HG03135 (cell line): ENCODE results near the gene PTH1R.

ENCODE experiments used
- ATAC-seq: cut with Tn5 transposase; IDR thresholded peaks from one replicate; pipeline ENCODE4 v1.9.1; 2021; ENCODE audit warnings: mild to moderate bottlenecking, moderate library complexity; ENCODE audit not compliant: unreplicated experiment

Gene PTH1R

GRCh38 chr3:46881596-46882376, 4.3 kb downstream of the PTH1R start:
- ATAC-seq = no peak

DNA sequence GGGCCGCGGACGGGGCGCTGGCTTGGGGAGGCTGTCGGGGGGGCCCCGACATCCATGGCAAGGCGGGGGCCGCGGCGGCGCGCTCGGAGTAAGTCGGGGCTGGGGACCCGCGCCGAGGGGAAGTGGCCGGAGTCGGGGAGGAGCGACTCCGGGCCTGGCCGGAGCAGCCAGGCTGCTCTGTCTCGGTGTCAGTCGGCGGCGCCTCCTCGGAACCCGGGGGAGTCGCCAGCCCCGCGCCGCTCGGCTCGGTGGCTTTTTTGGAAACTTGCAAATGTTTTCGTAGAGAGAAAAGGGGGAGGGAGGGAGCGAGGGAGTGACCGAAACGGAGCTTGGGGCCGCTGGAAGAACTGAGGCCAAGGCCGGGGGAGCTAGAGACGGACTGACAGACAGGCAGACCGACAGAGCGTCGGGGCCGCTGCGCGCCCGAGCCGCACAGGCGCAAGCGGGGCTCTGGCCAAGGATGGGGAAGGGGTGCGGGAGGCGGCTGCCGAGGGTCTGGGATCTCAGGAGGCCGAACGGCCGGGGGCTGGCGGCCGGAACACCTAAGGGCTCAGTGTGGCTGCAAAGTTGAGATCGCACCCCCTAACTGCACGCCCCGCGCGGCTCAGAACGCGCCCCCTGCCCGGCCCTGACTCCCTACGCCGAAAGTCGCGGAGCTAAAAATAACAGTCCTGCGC, 5.0 kb downstream of the PTH1R start:
- ATAC-seq = no peak

DNA sequence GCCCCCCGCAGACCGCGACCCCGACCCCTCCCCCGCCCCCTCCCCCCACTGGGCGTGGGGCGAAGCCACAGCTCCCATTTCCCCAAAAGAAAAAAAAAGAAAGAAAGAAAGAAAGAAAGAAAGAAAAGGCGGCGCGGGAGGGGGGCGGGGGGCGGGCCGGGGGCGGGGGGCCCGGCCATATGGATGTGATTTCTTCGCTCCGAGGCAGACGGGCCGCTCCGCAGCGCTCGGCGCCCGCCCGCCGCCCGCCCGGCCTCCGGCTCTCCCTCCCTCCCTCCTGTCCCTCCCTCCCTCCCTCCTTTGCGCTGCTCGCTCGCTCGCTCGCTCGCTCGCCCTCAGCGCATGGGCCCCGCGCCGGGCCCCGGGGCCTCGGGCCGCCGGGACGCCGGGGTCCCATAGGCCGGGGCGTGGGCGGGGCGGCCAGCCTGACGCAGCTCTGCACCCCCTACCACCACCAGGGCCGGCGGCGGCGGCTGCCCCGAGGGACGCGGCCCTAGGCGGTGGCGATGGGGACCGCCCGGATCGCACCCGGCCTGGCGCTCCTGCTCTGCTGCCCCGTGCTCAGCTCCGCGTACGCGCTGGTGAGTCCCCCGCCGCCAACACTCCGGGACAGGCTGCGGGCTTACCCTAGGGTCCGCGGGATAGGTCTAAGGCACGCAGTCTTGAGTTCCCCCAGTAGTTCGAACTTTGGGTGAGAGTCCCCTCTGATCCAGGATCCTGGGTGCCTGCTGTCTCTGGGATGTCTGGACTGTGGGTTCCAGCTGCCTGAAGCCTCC, 5.7 kb downstream of the PTH1R start:
- ATAC-seq = no peak

GRCh38 chr3:46883830-46884185, 6.3 kb downstream of the PTH1R start:
- no peak for ATAC-seq

GRCh38 chr3:46884427-46884826, 6.9 kb downstream of the PTH1R start:
- ATAC-seq = no peak

GRCh38 chr3:46884929-46885328, 7.4 kb downstream of the PTH1R start:
- ATAC-seq = no peak

DNA sequence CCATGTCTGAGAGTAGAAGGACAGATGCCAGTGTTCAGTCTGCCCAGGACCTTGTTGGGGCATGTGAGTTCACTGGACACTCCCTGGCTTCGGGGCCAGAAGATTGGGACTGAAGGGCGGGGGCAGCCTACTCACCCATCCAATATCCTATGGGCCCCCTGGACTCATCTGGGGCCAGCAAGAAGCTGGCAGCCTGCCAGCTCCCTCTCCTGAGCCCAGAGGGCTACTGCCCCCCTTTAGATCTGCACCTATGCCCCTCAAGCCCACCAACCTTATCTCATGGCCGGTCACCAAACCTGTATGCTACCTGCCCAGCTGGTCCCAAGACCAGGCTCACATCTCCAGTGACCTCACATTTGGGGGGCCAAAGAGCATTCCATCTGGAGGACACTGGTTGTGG, 8.1 kb downstream of the PTH1R start:
- ATAC-seq = no peak

DNA sequence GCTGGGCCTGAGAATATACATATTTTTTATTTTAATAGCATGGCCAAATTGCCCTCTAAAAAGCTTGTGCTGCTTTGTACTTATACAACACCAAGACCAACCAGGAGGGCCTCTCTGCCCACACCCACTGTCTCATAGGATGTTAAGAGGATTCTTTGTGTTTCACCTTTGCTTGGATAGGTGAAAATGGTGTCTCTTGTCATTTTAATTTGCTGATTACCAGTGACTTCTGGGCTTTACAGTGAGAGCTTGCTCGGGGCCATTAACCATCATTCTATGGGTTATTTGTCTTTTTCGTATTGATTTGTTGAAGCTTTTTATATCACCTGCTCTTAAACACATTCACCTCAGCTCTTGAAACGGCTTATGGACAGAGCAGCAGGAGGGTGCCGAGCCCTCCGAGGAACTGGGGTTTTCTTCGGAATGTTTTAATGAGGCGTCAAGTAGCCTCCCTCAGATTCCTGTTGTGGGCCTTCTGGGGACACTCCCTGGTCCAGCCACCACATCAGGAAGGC, 10.5 kb downstream of the PTH1R start:
- ATAC-seq = no peak

GRCh38 chr3:46888705-46889104, 11.2 kb downstream of the PTH1R start:
- ATAC-seq = no peak

GRCh38 chr3:46889381-46890110, 12.0 kb downstream of the PTH1R start:
- no peak for ATAC-seq

DNA sequence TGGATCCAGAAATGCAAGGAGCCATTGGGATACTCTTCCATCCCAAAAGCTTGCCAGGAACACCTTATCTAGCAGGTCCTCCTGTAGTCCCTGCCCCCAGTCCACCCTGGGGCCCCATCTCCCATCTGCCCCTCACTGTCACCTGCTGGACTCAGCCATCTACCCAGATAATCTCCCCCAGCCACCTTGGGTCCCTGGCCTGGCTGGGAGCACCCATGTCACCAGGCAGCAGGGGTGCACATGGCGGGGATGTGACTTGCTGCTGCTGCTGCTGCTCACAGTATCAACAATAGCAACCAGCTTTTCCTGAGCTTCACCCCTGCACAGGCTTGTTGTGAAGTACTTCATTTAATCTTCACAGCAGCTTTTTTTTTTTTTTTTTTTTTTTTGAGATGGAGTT, 12.6 kb downstream of the PTH1R start:
- no peak for ATAC-seq

GRCh38 chr3:46891132-46891531, 13.6 kb downstream of the PTH1R start:
- no peak for ATAC-seq

GRCh38 chr3:46892285-46893145, 15.0 kb downstream of the PTH1R start:
- ATAC-seq = no peak

- ATAC-seq = no peak
Measured at GRCh38 chr3:46893146-46893748, 15.7 kb downstream of the PTH1R start.

- ATAC-seq = no peak
Measured at GRCh38 chr3:46893763-46894162, 16.2 kb downstream of the PTH1R start.

- ATAC-seq = no peak
Measured at GRCh38 chr3:46894256-46894655, 16.7 kb downstream of the PTH1R start.

DNA sequence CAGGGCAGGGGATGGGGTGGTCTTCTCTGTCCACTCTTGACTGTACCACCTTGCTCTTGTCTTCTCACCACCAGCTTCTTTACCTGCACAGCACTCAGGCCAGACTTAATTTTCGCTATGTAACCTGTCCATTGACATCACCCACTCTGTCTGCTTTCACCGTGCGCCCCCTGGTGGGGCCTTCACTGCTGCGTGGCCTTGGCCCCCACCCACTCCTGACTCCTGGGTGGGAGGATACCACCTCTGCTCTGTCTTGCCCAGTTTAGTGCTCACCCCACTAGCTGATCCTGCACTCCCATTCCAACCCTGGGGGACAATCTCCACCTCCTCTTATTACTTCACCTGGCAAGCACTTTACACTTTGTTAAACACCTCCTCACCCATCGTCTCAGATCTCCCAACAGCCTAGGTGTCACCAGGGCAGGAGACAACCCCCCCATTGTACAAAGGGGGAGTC, 17.7 kb downstream of the PTH1R start:
- no peak for ATAC-seq

DNA sequence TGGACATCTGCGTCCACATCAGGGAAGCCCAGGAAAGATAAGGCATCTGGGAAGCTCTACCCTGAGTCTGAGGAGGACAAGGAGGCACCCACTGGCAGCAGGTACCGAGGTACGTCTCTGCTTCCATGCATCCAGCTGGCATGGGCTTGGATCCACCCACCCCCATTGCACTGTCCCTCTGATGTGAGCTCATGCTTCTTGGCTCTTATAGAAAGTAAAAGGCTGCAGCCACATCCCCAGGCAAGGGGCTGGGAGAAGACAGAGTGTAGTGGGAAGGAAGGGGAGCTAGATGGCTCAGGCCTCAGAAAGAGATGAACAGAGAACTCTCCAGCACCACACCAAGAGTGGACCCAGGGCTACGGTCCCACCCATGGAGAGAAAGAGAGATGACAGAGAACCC, 18.2 kb downstream of the PTH1R start:
- no peak for ATAC-seq

DNA sequence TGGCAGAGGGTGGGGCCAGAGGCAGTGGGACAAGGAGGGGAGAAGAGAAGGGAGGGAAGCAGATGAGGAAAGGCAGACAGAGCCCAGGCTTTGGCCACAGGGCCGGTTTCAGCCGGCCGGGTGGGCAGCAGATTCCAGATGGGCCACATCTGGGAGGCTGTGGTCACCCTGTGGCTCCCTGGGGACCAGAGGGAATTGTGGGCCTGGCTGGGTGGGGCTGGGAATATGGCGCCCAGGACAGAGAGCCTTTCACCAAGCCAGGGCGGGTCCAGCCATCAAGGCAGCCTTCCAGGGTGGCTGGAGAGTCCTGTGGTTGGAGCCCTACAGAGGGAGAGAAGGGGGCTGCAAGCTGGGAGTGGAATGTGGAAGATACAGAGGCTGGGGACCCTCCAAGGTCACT, 18.9 kb downstream of the PTH1R start:
- ATAC-seq = no peak

DNA sequence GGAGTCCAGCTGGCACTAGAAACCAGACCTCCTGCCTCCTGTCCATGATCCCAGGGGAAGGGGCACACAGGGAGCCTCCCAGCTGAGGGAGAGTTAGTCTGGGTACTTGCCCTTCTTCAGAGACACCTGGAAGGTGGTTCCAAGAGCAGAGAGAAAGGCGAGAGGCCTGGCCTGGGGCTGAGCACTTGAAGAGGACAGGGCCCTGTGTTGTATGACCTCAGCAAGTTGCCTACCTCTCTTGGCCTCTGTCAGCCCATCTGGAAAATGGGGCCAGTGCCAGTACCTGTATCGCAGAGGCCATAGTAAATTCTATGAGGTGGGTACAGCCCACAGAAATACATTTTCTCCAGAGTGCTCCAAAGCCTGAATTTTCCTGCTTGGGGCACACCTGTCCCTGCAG, 19.5 kb downstream of the PTH1R start:
- ATAC-seq = no peak
